Endothelial cell of umbilical vein (primary cell): ENCODE data around the gene OPCML. TPM values are rescaled to one million over a fixed set of nuclear protein-coding genes. Genes with fewer than 3 reads are reported as not detected.

Experiments used
- BruUV-seq: library from RNA; stranded (reverse); fragments of 400-500 nt; replicated peaks from 2 replicates; lab custom pipeline; 2021; lab: Mats Ljungman, UMichigan
- CTCF ChIA-PET: fragments of 300-600, 350-600 bp; sonication (Branson Sonifier 250); formaldehyde crosslinking; loops from one replicate; lab custom pipeline; 2021; ENCODE audit warnings: antibody characterized with exemption, inconsistent platforms; lab: Charles Lee
- POLR2A ChIA-PET: fragments of 300-600, 350-600 bp; sonication (Branson Sonifier 250); formaldehyde crosslinking; loops from one replicate; lab custom pipeline; 2021; ENCODE audit warnings: antibody characterized with exemption, inconsistent platforms; lab: Charles Lee
- DNase-seq: peaks from one replicate; pipeline ENCODE4 v3.0.0-alpha.2; 2011; ENCODE audit warnings: low read depth, low spot score
- FAIRE-seq: peaks from 2 replicates; lab custom pipeline; 2011; peaks lifted over from hg19 to GRCh38; lab: Jason Lieb, UNC
- H2AFZ ChIP-seq: 2 replicates; pipeline ENCODE4 v1.6.0; 2012; ENCODE audit warnings: low read depth, low read length, control low read depth, inconsistent platforms
- H3K27ac ChIP-seq: 2 replicates; pipeline ENCODE4 v1.5.1; 2011; ENCODE audit warnings: low read depth, mild to moderate bottlenecking, control low read depth, low read length, moderate library complexity; ENCODE audit not compliant: insufficient read depth
- H3K27me3 ChIP-seq, 2 experiments: 2 replicates each; pipeline versions ENCODE4 v1.6.0 to v1.6.1; 2011; ENCODE audit warnings: low read length in 2 of 2, mixed read lengths in 1 of 2; ENCODE audit not compliant: control insufficient read depth in 2 of 2, insufficient read depth in 2 of 2
- H3K36me3 ChIP-seq, 2 experiments: 2 replicates in 1 of 2; 3 replicates in 1 of 2; pipeline ENCODE4 v1.5.1; 2011; ENCODE audit warnings: low read length in 2 of 2, mild to moderate bottlenecking in 1 of 2, moderate library complexity in 1 of 2; ENCODE audit not compliant: control insufficient read depth in 2 of 2, insufficient read depth in 2 of 2; ENCODE audit errors: extremely low read depth in 1 of 2
- H3K4me1 ChIP-seq: 3 replicates; pipeline ENCODE4 v1.5.1; 2011; ENCODE audit warnings: mild to moderate bottlenecking, low read length; ENCODE audit not compliant: control insufficient read depth, insufficient read depth; ENCODE audit errors: extremely low read depth
- H3K4me2 ChIP-seq: 2 replicates; pipeline ENCODE4 v1.6.1; 2011; ENCODE audit warnings: low read length, control low read depth, mixed read lengths; ENCODE audit not compliant: insufficient read depth
- H3K4me3 ChIP-seq, 3 experiments: fragments of 200-600 bp in 1 of 3; sonication (generic), shearing (Covaris generic) in 1 of 3; replicated peaks in 1 of 3; 2 replicates each; pipeline ENCODE4 v1.5.1; 2011 to 2016; ENCODE audit warnings: control low read depth in 3 of 3, low read length in 3 of 3, mild to moderate bottlenecking in 2 of 3, inconsistent platforms in 1 of 3, low read depth in 1 of 3, moderate library complexity in 1 of 3; ENCODE audit not compliant: insufficient read depth in 1 of 3
- H3K79me2 ChIP-seq: 2 replicates; pipeline ENCODE4 v1.6.0; 2012; ENCODE audit warnings: low read length, inconsistent platforms; ENCODE audit not compliant: control insufficient read depth, insufficient read depth
- H3K9ac ChIP-seq: replicated peaks from 2 replicates; pipeline ENCODE3; 2011; ENCODE audit warnings: low read length, control low read depth; ENCODE audit not compliant: insufficient read depth; ENCODE audit errors: extremely low read depth
- H3K9me1 ChIP-seq: replicated peaks from 3 replicates; pipeline ENCODE4 v1.6.0; 2011; ENCODE audit warnings: mild to moderate bottlenecking, low read length; ENCODE audit not compliant: control insufficient read depth, insufficient read depth; ENCODE audit errors: extremely low read depth
- H3K9me3 ChIP-seq: replicated peaks from 2 replicates; pipeline ENCODE4 v1.5.1; 2012; ENCODE audit warnings: low read length, inconsistent platforms; ENCODE audit not compliant: control insufficient read depth, insufficient read depth
- H4K20me1 ChIP-seq: replicated peaks from 2 replicates; pipeline ENCODE3; 2011; ENCODE audit warnings: mild to moderate bottlenecking, low read length; ENCODE audit not compliant: control insufficient read depth, insufficient read depth; ENCODE audit errors: extremely low read depth
- EZH2 ChIP-seq: IDR thresholded peaks from 2 replicates; pipeline ENCODE4 v1.6.1; 2012; ENCODE audit warnings: borderline replicate concordance, low read depth, mild to moderate bottlenecking, moderate library complexity, low read length, inconsistent platforms; ENCODE audit not compliant: severe bottlenecking
- FOS ChIP-seq: IDR thresholded peaks from 2 replicates; pipeline ENCODE4 v1.6.1; 2011; ENCODE audit warnings: mild to moderate bottlenecking, low read length, moderate library complexity, borderline replicate concordance; ENCODE audit not compliant: insufficient read depth
- GATA2 ChIP-seq: IDR thresholded peaks from 2 replicates; pipeline ENCODE4 v1.7.0; 2011; ENCODE audit warnings: low read depth, mild to moderate bottlenecking, moderate library complexity, mixed read lengths, low read length; ENCODE audit not compliant: insufficient read length, insufficient read depth
- JUN ChIP-seq: IDR thresholded peaks from 2 replicates; pipeline ENCODE4 v1.6.1; 2011; ENCODE audit warnings: borderline replicate concordance, low read depth; ENCODE audit not compliant: insufficient read length, insufficient read depth
- MYC ChIP-seq: IDR thresholded peaks from one replicate; pipeline ENCODE4 v1.6.1; 2011; ENCODE audit warnings: mild to moderate bottlenecking, low read depth, low read length
- POLR2A ChIP-seq: IDR thresholded peaks from 2 replicates; pipeline ENCODE4 v1.6.1; 2012; ENCODE audit warnings: low read depth, mild to moderate bottlenecking, control low read depth, low read length
- POLR2AphosphoS5 ChIP-seq: IDR thresholded peaks from 2 replicates; pipeline ENCODE4 v1.6.1; 2012; ENCODE audit warnings: low read depth, mild to moderate bottlenecking, control low read depth, low read length, moderate library complexity; ENCODE audit not compliant: insufficient read depth
- dilution Hi-C: fragments of 300-500 bp; cut with MboI; formaldehyde crosslinking; loops from one replicate; pipeline ENCODE4 v1.15.0; 2019; ENCODE audit warnings: low sequenced_read_pairs; ENCODE audit not compliant: extremely low pct_ligation_motif_present
- intact Hi-C: fragments of 100-400 bp; cut with micrococcal nuclease; formaldehyde crosslinking; loops from one replicate; pipeline ENCODE4 v1.10.0; 2022
- polyA plus RNA-seq, 4 experiments: library from polyadenylated mRNA; depleted of rRNA in 3 of 4; stranded (reverse) in 3 of 4; unstranded in 1 of 4; fragments of >200 nt; gene quantifications; 2 replicates each; pipeline versions ENCODE4 v1.2.1 to v1.2.3, GENCODE V29; 2011 to 2012; ENCODE audit warnings: missing spikeins in 1 of 4
- total RNA-seq: library from RNA; stranded (reverse); gene quantifications from 2 replicates; pipeline ENCODE4 v1.2.3, GENCODE V29; 2021
- TF ChIP-seq, protein P1 (sequence below): IDR thresholded peaks from 2 replicates; pipeline ENCODE4 v1.6.1; 2011; ENCODE audit not compliant: insufficient read depth, insufficient read length
- TF ChIP-seq, protein P2 (sequence below), 2 donors: IDR thresholded peaks; 1 replicate in 1 of 2; 2 replicates in 1 of 2; pipeline ENCODE4 v1.5.1; 2011; ENCODE audit warnings: low read length in 2 of 2, mild to moderate bottlenecking in 2 of 2, moderate library complexity in 2 of 2, control low read depth in 1 of 2, inconsistent platforms in 1 of 2, low read depth in 1 of 2; ENCODE audit not compliant: insufficient read depth in 1 of 2; ENCODE audit errors: extremely low read depth in 1 of 2

Gene OPCML
- total and polyA plus RNA-seq, 2 donors (not counting 3 experiments of a cell fraction or from before 2014, with no cell fraction given), result not detected

DNA sequence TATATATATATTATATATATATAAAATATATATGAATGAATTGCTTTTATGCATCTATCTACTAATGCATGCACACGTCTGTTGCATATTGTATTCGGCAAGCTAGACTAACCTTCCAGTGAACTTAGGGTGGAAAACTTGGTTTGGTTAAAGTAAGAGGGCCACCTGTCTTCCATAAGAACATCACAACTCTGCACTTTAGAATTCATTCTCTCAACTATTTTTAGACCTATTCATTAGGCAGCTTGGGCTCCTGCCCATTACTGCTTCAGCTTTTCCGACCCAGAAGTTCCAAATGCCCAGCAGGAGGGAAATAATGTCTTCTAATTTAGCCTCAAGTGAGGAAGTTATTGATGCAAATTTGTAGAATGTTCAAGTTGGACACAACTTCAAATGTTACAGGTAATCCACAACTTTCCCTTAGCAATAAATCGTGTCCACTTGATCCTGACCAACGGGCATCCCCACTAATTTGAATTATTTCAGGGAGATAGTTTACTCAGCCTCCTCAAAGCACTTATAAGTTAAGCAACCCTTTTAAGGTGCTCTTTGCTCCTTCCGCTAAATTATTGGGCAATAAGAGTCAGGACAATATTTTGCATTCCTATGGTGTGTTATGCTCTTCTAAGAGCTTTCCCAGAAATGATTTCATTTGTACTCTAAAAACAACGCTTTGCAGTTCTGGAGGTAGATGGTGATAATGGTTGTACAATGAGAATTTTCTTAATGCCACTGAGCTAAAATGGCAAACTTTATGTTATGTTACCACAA is 132.3 kb downstream of the OPCML start:
- H3K27ac ChIP-seq, result no peak overlapping the region
- TF ChIP-seq GATA2 (no peak), FOS (no peak), JUN (no peak), MYC (no peak), EZH2 (no peak), POLR2AphosphoS5 (no peak), POLR2A (no peak)
- TF ChIP-seq, protein P1, sequence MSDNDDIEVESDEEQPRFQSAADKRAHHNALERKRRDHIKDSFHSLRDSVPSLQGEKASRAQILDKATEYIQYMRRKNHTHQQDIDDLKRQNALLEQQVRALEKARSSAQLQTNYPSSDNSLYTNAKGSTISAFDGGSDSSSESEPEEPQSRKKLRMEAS, result no peak
- TF ChIP-seq, protein P2, sequence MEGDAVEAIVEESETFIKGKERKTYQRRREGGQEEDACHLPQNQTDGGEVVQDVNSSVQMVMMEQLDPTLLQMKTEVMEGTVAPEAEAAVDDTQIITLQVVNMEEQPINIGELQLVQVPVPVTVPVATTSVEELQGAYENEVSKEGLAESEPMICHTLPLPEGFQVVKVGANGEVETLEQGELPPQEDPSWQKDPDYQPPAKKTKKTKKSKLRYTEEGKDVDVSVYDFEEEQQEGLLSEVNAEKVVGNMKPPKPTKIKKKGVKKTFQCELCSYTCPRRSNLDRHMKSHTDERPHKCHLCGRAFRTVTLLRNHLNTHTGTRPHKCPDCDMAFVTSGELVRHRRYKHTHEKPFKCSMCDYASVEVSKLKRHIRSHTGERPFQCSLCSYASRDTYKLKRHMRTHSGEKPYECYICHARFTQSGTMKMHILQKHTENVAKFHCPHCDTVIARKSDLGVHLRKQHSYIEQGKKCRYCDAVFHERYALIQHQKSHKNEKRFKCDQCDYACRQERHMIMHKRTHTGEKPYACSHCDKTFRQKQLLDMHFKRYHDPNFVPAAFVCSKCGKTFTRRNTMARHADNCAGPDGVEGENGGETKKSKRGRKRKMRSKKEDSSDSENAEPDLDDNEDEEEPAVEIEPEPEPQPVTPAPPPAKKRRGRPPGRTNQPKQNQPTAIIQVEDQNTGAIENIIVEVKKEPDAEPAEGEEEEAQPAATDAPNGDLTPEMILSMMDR (IDR thresholded peaks at IDR 0.05; ENCODE audit: extremely low read depth in 1 of 2, insufficient read depth in 1 of 2, low read depth in 1 of 2, low read length in 2 of 2), result no peak
- ChIA-PET POLR2A (no interaction called here), CTCF (no interaction called here)
- no peaks in the 10 kb centered on the region for H3K36me3 ChIP-seq
- H2AFZ ChIP-seq, result no peak overlapping the region
- peaks cover 8% of the 10 kb centered on the region for H3K9me3 ChIP-seq
- no peak overlapping the region for H3K4me3 ChIP-seq
- dilution Hi-C loops, result no loop called here
- no peaks in the 10 kb centered on the region for H3K27me3 ChIP-seq
- H4K20me1 ChIP-seq, result no peaks in the 10 kb centered on the region
- H3K9me1 ChIP-seq, result no peaks in the 10 kb centered on the region
- intact Hi-C loops, result no loop called here
- BruUV-seq, result no TSS peak
- H3K9ac ChIP-seq, result no peak overlapping the region
- no peak for FAIRE-seq
- no peaks in the 10 kb centered on the region for H3K4me1 ChIP-seq
- no peaks in the 10 kb centered on the region for H3K79me2 ChIP-seq
- no peak overlapping the region for H3K4me2 ChIP-seq
- DNase-seq, result no peak
